Measurements from ENCODE around the gene LDLRAD4.

LDLRAD4 gene

GRCh38 chr18:13587477-13587876 is 368.9 kb downstream of the LDLRAD4 start:
- TF ChIP-seq CTCF (IDR thresholded peaks at IDR 0.05; ENCODE audit: low read depth, low read length): no peak
- H3K4me3 ChIP-seq (ENCODE audit: low read depth, low read length): no peak overlapping the region

- H3K4me3 ChIP-seq (ENCODE audit: low read depth, low read length): no peak overlapping the region
- TF ChIP-seq CTCF (IDR thresholded peaks at IDR 0.05; ENCODE audit: low read depth, low read length): no peak
These were observed 369.4 kb downstream of the LDLRAD4 start for GRCh38 chr18:13587937-13588336.

GRCh38 chr18:13589316-13589715 is 370.8 kb downstream of the LDLRAD4 start:
- no peak overlapping the region for H3K4me3 ChIP-seq (ENCODE audit: low read depth, low read length)
- TF ChIP-seq CTCF (IDR thresholded peaks at IDR 0.05; ENCODE audit: low read depth, low read length): no peak

GRCh38 chr18:13589943-13590342 is 371.4 kb downstream of the LDLRAD4 start:
- no peak for TF ChIP-seq CTCF (IDR thresholded peaks at IDR 0.05; ENCODE audit: low read depth, low read length)
- H3K4me3 ChIP-seq (ENCODE audit: low read depth, low read length): no peak overlapping the region

- no peak for TF ChIP-seq CTCF (IDR thresholded peaks at IDR 0.05; ENCODE audit: low read depth, low read length)
- no peak overlapping the region for H3K4me3 ChIP-seq (ENCODE audit: low read depth, low read length)
These were observed 373.7 kb downstream of the LDLRAD4 start for GRCh38 chr18:13592246-13592645.

- no peak overlapping the region for H3K4me3 ChIP-seq (ENCODE audit: low read depth, low read length)
- no peak for TF ChIP-seq CTCF (IDR thresholded peaks at IDR 0.05; ENCODE audit: low read depth, low read length)
These were observed 376.0 kb downstream of the LDLRAD4 start for GRCh38 chr18:13594551-13594950.

GRCh38 chr18:13597068-13597467 is 378.5 kb downstream of the LDLRAD4 start:
- TF ChIP-seq CTCF (IDR thresholded peaks at IDR 0.05; ENCODE audit: low read depth, low read length): no peak
- H3K4me3 ChIP-seq (ENCODE audit: low read depth, low read length): no peak overlapping the region
